ENCODE data around the gene ITPRIPL2. TPM values are rescaled to one million over a fixed set of nuclear protein-coding genes. Genes with fewer than 3 reads are reported as not detected.
A peak's percentile ranks its signal among the peaks of the same experiment; 100 is the strongest.

ITPRIPL2 gene
- total and polyA plus RNA-seq, 2 of the 13 experiments (the other 11 are each of a cell fraction or from before 2014, with no cell fraction given): 5.9 to 12.6 TPM

- no peak for TF ChIP-seq AKNA (CRISPR knock-in tag; IDR thresholded peaks at IDR 0.05; ENCODE audit: borderline replicate concordance)
- TF ChIP-seq ZNF761 (CRISPR knock-in tag; conservative IDR thresholded peaks at IDR 0.05): no peak
- no peak for TF ChIP-seq ZZZ3 (CRISPR knock-in tag; IDR thresholded peaks at IDR 0.05; ENCODE audit: borderline replicate concordance)
- no peak for TF ChIP-seq TCF7L2 (IDR thresholded peaks at IDR 0.05; ENCODE audit: low read depth, low read length)
- no peak for TF ChIP-seq YEATS2 (CRISPR knock-in tag; IDR thresholded peaks at IDR 0.05; ENCODE audit: borderline replicate concordance)
- no peak for TF ChIP-seq ZNF20 (CRISPR knock-in tag; IDR thresholded peaks at IDR 0.05)
- no peak for TF ChIP-seq GABPA (IDR thresholded peaks at IDR 0.05; ENCODE audit: low read depth, low read length)
- TF ChIP-seq GABPA (CRISPR knock-in tag; IDR thresholded peaks at IDR 0.05; ENCODE audit: low read depth): no peak
- 0 out of 2 replicates have a peak, but pooled peaks have one; percentile 70 for TF ChIP-seq ZNF580 (CRISPR knock-in tag; IDR thresholded peaks at IDR 0.05; ENCODE audit: borderline replicate concordance, low read depth)
- TF ChIP-seq TBP (CRISPR knock-in tag; IDR thresholded peaks at IDR 0.05): no peak
- 0 out of 2 replicates have a peak, but pooled peaks have one; percentile 23 for TF ChIP-seq ZNF543 (CRISPR knock-in tag; IDR thresholded peaks at IDR 0.05)
- TF ChIP-seq NCOA2 (CRISPR knock-in tag; IDR thresholded peaks at IDR 0.05): 0 out of 2 replicates have a peak, but pooled peaks have one; percentile 13
- TF ChIP-seq FOXP4 (CRISPR knock-in tag; IDR thresholded peaks at IDR 0.05): peak; percentile 24
- TF ChIP-seq ZNF737 (CRISPR knock-in tag; IDR thresholded peaks at IDR 0.05; ENCODE audit: borderline replicate concordance): no peak
- no peak for TF ChIP-seq ATRX (CRISPR knock-in tag; IDR thresholded peaks at IDR 0.05; ENCODE audit: borderline replicate concordance)
- no peak for TF ChIP-seq ZNF576 (CRISPR knock-in tag; IDR thresholded peaks at IDR 0.05)
- no peak for TF ChIP-seq MAF1 (CRISPR knock-in tag; IDR thresholded peaks at IDR 0.05; ENCODE audit: borderline replicate concordance)
- no peak for TF ChIP-seq DMTF1 (CRISPR knock-in tag; IDR thresholded peaks at IDR 0.05)
- TF ChIP-seq TBL1XR1 (IDR thresholded peaks at IDR 0.05; ENCODE audit: borderline replicate concordance, low read length, partially characterized antibody): no peak
- TF ChIP-seq KDM6A (CRISPR knock-in tag; IDR thresholded peaks at IDR 0.05; ENCODE audit: low read depth): no peak
These were observed 3.0 kb upstream of the ITPRIPL2 start (continued) for GRCh38 chr16:19110537-19111360.

All from HepG2 (cell line).